HG03442 (cell line): ENCODE measurements around the gene NTNG1.
"Not testable (repeated sequence)": the region's sequence is repeated elsewhere in the genome, so short reads cannot be mapped to it uniquely, and the experiment has no call there.

Experiments used
- ATAC-seq: cut with Tn5 transposase; IDR thresholded peaks from one replicate; pipeline ENCODE4 v1.9.1; 2021; ENCODE audit warnings: mild to moderate bottlenecking, moderate library complexity; ENCODE audit not compliant: unreplicated experiment

The NTNG1 gene

GRCh38 chr1:107142666-107143065, 1.8 kb downstream of the NTNG1 start:
- ATAC-seq, result no peak

GRCh38 chr1:107145637-107146036, 4.8 kb downstream of the NTNG1 start:
- ATAC-seq, result no peak

- ATAC-seq, result no peak
Measured at GRCh38 chr1:107147843-107148242, 7.0 kb downstream of the NTNG1 start.

- no peak for ATAC-seq
Measured at GRCh38 chr1:107149946-107150345, 9.1 kb downstream of the NTNG1 start.

DNA sequence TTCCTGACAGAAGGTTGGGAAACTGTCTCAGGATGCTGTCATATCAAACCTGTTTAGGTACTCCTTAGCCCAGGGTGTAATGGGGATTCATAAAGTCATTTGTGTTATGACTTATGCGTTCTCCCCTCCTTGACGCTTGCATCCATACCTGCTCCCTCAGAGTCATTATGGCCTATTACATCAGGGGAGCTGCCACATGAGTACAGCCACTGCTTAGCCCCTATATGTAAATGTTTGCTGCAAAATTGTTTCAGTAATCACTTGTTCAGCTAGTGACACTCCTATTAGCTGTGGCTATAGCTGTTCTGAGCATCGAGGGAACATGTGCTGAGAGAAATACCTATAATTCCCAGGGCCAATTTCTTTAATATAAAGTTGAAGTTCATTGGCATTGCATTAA, 10.5 kb downstream of the NTNG1 start:
- ATAC-seq, result no peak

GRCh38 chr1:107152395-107152794, 11.6 kb downstream of the NTNG1 start:
- ATAC-seq, result no peak

- ATAC-seq, result no peak
Measured at GRCh38 chr1:107153014-107153413, 12.2 kb downstream of the NTNG1 start.

DNA sequence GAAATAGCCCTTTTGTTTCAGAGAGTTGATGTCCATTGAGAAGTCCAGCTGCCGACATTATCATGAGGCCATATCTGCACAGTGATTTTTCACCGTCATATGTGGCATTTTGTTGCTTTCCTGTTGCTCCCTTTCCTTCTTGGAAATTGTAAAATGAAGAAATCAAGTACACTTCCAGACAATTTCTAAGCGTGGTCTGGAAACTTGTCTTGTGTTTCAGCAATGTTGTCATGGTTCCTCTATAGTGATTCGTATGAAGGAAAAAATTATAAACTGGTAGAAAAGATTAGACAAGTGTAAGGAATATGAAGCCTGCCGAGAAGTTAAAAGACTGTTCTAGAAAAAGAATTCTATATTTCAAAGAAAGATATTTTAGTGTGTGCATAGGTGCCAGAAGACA, 17.7 kb downstream of the NTNG1 start:
- ATAC-seq, result no peak

DNA sequence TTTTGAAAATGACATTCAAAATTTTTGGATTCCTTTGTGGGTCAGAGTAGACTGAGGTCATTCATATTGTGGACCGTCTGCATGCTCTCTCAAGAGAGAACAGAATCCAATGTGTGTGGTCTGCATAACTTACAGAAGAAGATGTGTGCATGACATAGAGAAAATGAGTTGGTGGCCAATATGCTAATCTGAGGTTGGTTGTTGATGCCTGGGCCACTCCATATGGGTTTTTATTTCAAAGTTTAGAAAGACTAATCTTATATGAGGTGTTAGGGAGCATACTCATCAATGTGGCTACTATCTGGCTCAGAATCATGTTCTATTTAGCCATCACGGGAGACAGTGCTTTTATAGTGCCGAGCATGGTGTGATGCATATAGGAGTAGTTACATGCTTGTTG, 18.2 kb downstream of the NTNG1 start:
- no peak for ATAC-seq

- no peak for ATAC-seq
Measured at GRCh38 chr1:107162745-107163144, 21.9 kb downstream of the NTNG1 start.

GRCh38 chr1:107164901-107165300, 24.1 kb downstream of the NTNG1 start:
- not testable (repeated sequence) for ATAC-seq

DNA sequence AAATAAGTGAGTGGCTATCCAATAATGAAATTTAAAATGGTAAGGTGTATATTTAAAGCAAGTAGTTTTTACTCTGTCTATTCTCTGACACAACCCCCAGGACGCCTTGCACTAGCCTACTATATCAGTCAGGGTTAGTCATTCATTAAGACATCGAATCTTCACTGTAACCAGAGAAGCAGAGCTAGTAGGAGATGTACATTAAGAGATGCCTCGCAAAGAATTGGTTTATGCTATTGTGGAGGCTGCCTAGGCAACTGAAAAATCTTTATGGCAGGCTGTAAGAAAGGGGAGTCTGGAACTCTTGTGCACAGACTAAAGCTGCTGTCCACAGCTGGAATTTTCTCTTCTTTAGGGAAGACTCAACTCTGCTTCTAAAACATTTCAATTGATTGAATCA, 28.8 kb downstream of the NTNG1 start:
- ATAC-seq, result no peak

- no peak for ATAC-seq
Measured at GRCh38 chr1:107171333-107171732, 30.5 kb downstream of the NTNG1 start.

- ATAC-seq, result no peak
Measured at GRCh38 chr1:107172450-107173170, 31.8 kb downstream of the NTNG1 start.

DNA sequence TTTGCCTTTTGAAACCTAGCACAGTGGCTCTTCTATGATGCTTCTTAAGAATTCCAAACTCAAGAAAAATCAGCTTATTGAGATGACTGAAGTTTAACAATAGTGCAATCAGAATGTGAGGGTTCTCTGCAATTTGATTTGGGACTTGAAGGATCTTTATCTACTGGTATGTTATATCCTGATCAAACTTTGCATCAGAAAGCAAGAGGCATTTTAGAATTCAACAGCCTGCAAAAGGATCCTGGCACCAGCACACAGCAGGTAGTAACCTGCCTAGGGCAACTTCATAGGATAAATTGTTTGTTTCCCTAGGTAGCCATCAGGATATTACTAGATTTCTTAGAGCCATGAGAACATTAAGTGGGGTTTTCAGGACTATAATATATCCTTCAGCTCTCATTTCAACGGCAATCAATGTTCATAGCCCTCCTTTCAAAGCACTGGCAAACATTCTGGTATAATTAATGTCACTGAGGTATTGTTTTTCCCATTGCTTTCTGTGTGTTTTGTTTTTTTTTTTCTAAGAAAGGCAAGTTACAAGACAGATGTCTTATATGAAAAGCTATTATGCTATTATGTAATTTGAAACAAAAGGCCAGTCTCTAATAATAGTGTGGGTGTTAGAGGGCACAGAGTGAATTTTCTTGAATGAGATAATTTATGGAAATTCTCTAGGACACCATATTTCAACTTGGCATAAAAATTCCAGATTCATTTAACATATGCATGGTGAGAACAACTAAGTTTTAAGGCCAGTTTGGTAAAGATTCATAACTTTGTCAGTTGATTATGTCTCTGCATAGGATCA, 34.5 kb downstream of the NTNG1 start:
- no peak for ATAC-seq

DNA sequence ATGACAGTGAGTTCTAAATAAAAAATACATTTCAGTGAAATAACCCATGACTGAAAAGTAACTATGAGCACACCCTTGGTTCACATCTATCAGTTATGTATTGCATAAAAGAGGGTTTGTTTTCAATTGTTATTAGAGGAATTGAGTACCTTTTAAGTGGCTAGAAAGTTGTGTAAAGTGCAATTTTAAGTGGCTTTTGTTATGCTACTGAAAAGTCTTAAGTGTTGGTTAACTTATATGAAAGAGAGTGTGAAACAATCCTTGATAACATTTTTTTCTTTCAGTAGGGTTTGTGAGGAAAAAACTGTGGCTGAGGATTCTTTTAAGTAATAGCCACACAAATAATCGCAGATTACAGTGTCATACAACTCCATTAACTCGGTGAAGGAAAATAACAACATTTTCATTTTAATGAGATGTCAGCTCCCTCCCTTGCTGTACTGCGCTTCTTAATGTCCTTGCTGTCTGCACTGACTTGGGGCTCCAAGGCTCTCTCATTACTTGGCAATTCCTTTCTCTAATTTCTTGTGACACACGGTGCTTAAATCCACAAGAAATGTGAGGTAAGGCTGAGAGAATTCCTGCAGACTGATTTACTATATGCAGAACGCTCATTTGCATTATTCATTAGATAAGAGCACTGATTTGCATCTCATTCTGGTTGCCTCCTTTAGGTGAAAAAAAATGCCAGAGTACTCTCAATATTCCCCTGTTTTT, 40.6 kb downstream of the NTNG1 start:
- no peak for ATAC-seq

DNA sequence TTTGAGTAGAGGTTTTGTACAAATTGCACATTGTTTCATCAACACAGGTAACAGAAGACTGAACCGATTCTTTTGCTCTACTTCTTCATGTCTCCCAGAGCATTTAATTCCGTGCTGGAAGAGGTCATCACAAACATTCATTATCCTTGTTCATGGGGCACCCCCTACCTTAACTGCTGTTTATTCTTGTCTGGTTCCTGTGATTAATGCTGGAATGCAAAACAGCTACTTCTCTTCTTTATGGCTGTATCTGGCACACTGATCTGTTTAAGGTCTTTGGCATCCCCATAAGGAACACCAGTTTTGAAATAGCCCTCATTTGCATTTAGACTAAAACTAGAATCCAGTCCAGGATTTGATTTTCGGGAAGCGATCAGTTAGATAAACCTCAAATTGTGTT, 42.2 kb downstream of the NTNG1 start:
- ATAC-seq, result no peak

GRCh38 chr1:107184888-107185287, 44.0 kb downstream of the NTNG1 start:
- ATAC-seq, result no peak

- no peak for ATAC-seq
Measured at GRCh38 chr1:107187399-107187798, 46.6 kb downstream of the NTNG1 start.

GRCh38 chr1:107188160-107188559, 47.3 kb downstream of the NTNG1 start:
- no peak for ATAC-seq

DNA sequence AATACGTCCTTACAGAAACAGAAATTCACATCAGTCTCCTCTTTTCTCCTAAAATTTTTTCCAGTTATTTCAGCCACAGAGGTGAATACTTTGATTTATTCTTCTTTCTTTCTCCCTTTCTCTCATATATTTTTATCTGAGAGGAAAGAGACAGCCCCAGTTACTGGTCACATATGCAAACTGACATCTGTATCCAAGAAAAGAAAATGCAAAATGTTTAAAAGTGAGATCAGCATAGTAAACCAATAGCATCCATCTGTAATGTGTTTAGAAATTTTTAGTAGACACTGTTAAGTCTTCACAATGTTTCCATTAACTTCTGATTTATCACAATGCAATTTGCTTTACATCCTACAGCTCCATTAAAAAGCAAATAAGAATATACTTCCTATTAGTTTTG, 53.5 kb downstream of the NTNG1 start:
- ATAC-seq, result no peak

DNA sequence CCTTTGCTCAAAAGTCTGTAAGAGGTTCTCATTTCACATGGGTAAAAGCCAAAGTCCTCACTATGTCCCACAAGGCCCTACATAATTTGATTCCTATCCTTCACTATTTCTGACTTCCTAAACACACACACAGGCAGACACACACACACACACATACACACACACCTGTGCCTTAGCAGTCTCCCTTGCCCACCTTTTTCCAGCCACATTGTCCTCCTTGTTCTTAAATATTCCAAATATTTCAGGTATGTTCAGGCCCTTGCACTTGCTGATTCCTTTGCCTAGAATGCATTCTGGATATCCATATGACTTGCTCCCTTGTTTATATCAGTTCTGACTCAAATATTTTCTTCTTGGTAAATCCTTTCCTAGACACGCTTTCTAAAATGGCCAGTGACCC, 54.6 kb downstream of the NTNG1 start:
- ATAC-seq, result no peak
